AG20443 (cell line): ENCODE measurements around the gene CALY.

Source experiments
- DNase-seq: peaks from one replicate; pipeline ENCODE4 v3.0.0; 2012; ENCODE audit warnings: low spot score, mixed read lengths

CALY gene

GRCh38 chr10:133366751-133367150, 30.1 kb upstream of the CALY start:
- no peak for DNase-seq

DNA sequence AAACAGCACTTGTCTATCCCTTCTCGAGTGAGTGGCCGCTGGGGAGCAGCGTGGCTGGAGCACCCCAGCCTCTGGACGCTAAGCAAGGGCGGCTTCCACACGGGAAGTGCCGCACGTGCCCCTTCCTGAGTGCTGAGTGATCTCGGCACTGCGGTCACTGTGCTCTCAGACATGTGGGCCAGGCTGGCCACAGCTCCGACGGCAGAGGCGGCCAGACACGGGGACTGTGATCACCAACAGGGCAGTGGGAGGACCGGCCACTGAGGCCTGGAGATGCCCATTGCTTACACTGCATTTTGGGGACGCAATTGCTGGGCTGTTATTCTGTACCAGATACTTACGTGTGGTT, 29.4 kb upstream of the CALY start:
- no peak for DNase-seq

DNA sequence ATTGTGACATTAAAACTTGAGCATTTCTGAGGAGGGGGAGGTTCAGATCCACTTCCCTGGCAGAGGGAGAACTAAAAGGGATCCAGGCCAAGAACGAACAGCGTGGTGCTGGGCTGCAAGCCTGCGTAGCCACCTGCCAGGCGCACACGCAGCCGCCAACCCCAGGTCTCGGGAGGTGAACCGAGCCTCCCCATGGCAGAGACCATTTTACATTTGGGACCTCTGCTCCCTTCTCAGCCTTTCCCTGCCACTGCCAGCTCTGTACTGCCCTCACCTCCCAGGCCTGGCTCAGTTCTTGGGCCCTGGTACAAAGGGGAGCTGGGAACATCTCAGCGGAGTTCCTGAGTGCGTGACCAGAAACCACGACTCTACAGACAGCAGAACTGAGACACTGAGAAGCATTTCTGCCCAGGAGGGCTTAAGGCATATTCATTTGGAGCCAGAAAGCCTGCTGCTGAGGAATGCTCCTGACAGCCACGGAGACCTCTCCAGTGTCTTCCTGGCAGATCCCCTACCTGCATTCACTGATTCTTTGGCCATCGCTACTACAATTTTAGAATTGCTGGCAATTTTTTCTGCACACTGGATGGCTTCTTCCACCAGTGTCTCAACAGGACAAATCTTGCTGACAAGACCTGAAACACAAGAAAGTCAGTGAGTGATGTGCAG, 28.9 kb upstream of the CALY start:
- DNase-seq: no peak

GRCh38 chr10:133364645-133365431, 28.1 kb upstream of the CALY start:
- DNase-seq: no peak

DNA sequence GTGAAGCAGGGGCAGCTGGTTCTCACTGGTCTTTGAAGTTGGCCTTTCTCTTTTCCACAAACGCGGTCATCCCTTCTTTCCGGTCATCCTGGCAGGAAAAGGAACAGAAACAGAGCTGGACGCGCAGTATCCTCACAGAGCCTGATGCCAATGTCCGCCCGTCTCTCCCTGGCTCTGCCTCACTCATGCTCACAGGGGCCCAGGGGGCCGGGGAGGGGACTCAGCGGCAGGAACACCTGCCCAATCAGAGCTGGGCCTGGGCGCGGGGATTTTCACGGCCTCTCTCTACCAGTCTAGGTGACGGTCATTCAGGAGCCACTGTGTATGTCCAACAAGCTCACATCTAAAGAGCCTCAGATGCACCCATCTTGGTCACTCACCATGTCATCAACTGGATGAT, 26.1 kb upstream of the CALY start:
- no peak for DNase-seq

GRCh38 chr10:133361773-133362441, 25.2 kb upstream of the CALY start:
- DNase-seq: no peak

DNA sequence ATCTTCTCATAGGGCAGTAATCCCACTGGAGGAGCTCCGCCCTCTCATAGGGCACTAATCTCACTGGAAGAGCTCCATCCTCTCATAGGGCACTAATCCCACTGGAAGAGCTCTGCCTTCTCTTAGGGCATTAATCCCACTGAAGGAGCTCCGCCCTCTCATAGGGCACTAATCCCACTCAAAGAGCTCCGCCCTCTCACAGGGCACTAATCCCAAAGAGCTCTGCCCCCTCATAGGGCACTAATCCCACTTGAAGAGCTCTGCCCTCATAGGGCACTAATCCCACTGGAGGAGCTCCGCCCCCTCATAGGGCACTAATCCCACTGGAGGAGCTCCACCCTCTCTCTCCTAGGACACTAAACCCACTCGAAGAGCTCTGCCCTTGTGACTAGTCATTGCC, 24.5 kb upstream of the CALY start:
- DNase-seq: no peak

DNA sequence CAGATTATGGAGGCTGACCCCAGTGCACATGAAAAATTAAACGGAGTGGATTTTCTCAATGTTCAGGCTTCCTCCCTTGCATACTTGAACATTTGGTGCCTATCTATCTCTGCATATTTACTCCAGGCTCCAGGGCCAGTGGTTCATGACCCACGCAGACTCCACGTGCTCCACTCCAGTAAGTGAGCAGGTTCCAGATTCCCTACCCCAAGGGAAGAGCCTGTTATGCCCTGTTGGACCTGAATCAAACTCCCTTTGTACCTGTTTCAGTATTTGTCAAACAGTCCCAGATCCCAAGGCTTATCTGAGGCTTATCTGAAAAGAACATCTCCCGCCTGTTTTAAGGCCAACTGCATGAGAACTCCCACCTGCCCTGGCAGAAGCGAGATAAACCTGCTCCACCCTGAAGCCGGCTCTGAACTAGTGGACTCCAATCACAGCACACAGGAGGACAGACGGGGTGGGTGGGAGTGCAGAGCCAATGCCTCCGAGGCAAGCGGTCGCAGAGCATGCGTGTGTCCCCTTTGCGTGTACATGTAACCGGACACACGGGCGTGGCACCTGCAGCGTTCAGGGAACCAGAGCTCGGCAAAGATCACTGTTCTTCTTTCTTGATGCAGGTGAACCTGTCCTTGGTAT, 23.4 kb upstream of the CALY start:
- DNase-seq: no peak

- DNase-seq: no peak
Measured at GRCh38 chr10:133359554-133359971, 22.9 kb upstream of the CALY start.

DNA sequence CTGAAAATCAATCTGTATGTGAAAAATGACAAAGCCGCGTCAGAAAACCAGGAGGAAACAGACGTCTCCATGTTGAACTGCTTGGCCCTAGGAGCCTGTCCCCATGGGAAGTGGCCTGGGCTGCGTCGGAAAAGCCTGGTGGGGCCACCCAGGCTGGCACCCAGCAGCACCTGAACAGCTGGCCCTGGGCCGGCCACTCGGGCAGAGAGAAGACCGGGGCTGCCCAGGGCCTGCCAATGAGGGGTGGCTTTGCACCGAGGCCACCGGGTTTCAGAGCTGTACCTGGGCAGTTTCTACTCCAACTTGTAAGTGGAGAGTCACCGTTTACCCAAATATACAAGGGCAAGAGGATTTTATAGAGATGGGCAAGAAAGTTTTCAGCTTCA, 22.2 kb upstream of the CALY start:
- DNase-seq: no peak

DNA sequence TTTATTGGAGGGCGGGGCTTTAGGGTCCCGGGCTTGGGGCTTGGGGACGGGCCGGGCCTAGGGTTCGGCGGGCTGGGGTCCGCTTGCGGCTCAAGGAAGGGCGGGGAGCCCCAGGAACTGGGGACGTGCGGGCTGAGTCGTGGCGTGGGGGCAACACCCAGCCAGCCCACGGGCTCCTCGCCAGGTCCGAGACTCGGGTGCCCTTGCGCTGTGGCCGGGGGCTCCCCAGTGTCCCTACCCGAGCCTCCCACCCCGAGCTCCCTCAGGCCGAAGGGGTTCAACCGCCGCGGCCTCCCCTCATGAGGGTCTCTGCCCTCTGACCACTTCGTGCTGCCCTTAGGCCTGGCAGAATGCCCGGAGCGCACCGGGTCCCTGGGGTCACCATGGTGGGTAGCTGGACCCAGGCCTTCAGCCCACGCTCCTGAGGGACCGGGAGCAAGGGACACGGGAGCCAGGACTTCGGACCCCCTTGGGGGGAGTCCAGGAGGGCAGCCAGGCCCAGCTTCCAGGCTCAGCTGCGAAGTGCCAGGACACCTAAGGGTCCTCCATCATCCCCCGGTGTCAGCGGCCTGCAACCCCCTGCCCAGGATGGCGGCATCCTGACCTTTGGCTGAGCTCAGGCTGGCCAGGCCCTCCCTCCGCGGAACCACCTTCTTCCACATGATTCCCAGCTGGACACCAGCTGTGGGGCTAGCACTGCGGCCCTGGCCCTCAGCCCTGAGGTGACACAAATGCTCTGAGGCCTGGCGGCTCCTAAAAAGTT, 21.6 kb upstream of the CALY start:
- DNase-seq: peak; percentile 70

DNA sequence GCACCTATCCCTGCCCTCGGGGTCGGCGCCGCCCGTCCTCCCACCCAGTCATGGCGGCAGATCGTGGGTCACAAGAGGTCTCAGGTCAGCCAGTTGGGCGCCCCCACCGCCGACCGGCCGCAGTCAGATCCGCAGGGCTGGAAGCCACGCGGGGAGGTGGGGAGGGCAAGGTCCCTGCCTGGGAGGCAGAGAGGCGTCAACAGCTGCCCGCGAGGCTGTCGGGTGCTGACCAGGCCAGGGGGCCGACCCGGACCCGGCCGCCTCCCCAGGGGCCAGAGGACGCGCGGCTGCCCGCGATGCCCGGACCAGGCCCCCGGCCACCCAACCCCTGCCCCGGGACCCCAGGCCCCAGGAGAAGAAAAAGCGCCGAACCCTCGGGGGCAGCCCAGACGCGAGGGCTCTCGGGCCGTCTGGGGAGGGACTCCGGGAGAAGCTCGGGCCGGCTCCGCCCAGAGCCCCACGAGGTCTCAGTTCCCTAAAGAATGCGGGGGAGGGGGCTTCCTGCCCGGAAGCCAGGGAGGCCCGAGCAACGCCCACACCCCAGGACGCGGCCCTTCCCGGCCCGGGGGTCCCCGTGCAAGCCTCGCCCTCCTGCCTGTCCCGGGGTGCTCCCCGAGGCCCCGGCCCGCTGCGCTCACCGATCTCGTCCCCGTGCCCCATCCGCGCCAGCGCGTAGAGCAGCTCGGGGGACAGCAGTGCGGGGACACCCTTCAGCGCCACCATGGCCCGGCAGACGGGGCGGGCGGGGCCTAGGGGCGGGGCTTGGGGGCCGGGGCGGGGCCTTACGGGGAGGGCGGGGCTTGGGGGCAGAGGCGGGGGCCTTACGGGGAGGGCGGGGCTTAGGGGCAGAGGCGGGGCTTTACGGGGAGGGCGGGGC, 20.8 kb upstream of the CALY start, which contains the start of gene FUOM:
Gene FUOM, minus strand, starts transcription at position 735 of the 877 bp plus-strand sequence. Its CDS starts 12 bp downstream, at position 723.
- DNase-seq: peak; percentile 95

- DNase-seq: no peak
Measured at GRCh38 chr10:133356549-133357284, 20.0 kb upstream of the CALY start.

DNA sequence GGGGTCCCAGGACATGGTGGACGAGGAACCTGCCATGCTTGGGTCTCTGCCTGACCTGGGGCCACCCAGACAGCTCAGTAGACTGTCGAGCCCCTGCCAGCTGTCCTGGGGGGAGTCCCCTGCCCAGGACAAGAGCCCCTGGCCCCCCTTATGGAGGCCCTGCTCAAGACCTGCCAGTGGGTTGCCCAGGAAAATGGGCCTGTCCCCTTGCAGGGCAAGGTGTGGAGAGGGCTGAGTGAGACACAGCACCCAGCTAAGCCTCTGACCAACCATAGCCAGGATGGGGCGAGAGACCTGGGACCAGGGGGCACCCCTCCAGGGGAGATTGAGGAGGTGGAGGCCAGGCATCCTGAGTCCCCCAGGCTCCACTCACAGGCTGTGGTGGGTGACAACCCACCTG, 19.3 kb upstream of the CALY start:
- DNase-seq: no peak

- DNase-seq: no peak
Measured at GRCh38 chr10:133355266-133355665, 18.6 kb upstream of the CALY start.

GRCh38 chr10:133354672-133355240, 18.1 kb upstream of the CALY start:
- no peak for DNase-seq

DNA sequence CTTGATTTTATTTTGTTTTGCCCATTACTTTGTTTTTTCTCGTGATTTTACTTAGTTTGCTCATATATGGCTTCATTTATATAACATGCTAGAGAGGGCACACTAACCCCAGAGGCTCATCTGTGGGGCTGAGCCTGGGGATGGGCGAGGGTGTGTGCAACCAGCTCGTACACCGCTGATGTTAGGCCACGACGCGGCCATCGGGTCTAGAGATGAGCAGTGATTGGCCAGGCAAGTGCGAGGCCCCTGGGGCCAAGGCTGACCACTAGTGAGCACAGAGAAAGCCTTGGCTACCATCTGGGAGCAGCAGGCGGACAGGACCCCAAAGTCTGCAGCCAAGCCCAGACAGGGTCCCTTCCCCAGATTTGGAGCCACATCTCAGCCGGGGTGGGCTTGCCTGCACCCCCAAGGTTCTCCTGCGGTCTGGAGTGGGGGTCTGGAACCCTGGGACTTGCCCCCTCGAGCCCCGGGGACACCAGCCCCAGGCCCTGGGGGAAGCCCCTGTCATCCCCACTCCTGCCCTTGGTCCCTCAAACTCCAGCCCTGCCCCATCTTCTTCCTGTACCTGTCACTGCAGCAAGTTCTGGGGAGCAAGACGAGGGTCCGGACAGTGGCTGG, 17.4 kb upstream of the CALY start:
- DNase-seq: no peak

- no peak for DNase-seq
Measured at GRCh38 chr10:133353202-133353959, 16.7 kb upstream of the CALY start.
